ENCODE data around the gene TFAP2A. TPM values are rescaled to one million over a fixed set of nuclear protein-coding genes. Genes with fewer than 3 reads are reported as not detected.

The TFAP2A gene
- total and polyA plus RNA-seq, 2 experiments from 2014 or later = 2.5 to 7.2 TPM

GRCh38 chr6:10460096-10460495 lies 45.2 kb upstream of the TFAP2A start:
- in situ Hi-C loops (cut with MboI) = no loop called here
- Histone ChIP-seq H3K27me3 (replicated peaks; ENCODE audit: insufficient read depth) (peaks cover 5% of the 10 kb centered on the region; the same call in 1 of the 2 replicates), H3K9me2 (ENCODE audit: insufficient read depth) (no peaks in the 10 kb centered on the region), H3K4me3 (no peak overlapping the region), H3K4me2 (ENCODE audit: unreplicated experiment) (no peak overlapping the region), H3F3A (ENCODE audit: insufficient read depth) (no peaks in the 10 kb centered on the region), H4K20me1 (ENCODE audit: insufficient read depth) (no peaks in the 10 kb centered on the region), H3K27ac (no peak overlapping the region), H3K9ac (no peak overlapping the region), H3K79me2 (ENCODE audit: insufficient read depth) (no peaks in the 10 kb centered on the region), H2AFZ (no peak overlapping the region), H3K9me3 (ENCODE audit: low read depth) (no peaks in the 10 kb centered on the region), H3K4me1 (ENCODE audit: insufficient read depth) (no peaks in the 10 kb centered on the region), H3K36me3 (ENCODE audit: low read depth) (no peaks in the 10 kb centered on the region)
- TF ChIP-seq EZH2 (IDR thresholded peaks at IDR 0.05; ENCODE audit: insufficient read depth, poor library complexity, severe bottlenecking) (no peak), EZH2phosphoT487 (IDR thresholded peaks at IDR 0.05; ENCODE audit: insufficient read depth, low read depth) (no peak)
- DNase-seq = no peak
- WGBS, 2 experiments (ENCODE audit: low coverage in 1 of 2, low lambda C conversion rate in 2 of 2, missing lambda C conversion rate in 2 of 2) = 30 to 32% methylated on average over 5 of the region's 5 CpGs

GRCh38 chr6:10458287-10458686 lies 43.4 kb upstream of the TFAP2A start:
- in situ Hi-C loops (cut with MboI) = no loop called here
- Histone ChIP-seq H3K36me3 (ENCODE audit: low read depth) (no peaks in the 10 kb centered on the region), H3K79me2 (ENCODE audit: insufficient read depth) (no peaks in the 10 kb centered on the region), H3K9me2 (ENCODE audit: insufficient read depth) (no peaks in the 10 kb centered on the region), H3K4me1 (ENCODE audit: insufficient read depth) (no peaks in the 10 kb centered on the region), H3K9ac (no peak overlapping the region), H3K4me2 (ENCODE audit: unreplicated experiment) (no peak overlapping the region), H3F3A (ENCODE audit: insufficient read depth) (no peaks in the 10 kb centered on the region), H3K4me3 (no peak overlapping the region), H2AFZ (no peak overlapping the region), H3K9me3 (ENCODE audit: low read depth) (no peaks in the 10 kb centered on the region), H4K20me1 (ENCODE audit: insufficient read depth) (no peaks in the 10 kb centered on the region), H3K27ac (no peak overlapping the region), H3K27me3 (replicated peaks; ENCODE audit: insufficient read depth) (peaks cover 5% of the 10 kb centered on the region; the same call in 1 of the 2 replicates)
- DNase-seq = no peak
- TF ChIP-seq EZH2 (IDR thresholded peaks at IDR 0.05; ENCODE audit: insufficient read depth, poor library complexity, severe bottlenecking) (no peak), EZH2phosphoT487 (IDR thresholded peaks at IDR 0.05; ENCODE audit: insufficient read depth, low read depth) (no peak)
- 21 to 28% methylated on average over 1 of the region's 1 CpG for WGBS, 2 experiments (ENCODE audit: low coverage in 1 of 2, low lambda C conversion rate in 2 of 2, missing lambda C conversion rate in 2 of 2)

- peaks cover 6% of the 10 kb centered on the region; the same call in 1 of the 2 replicates for H3F3A ChIP-seq (ENCODE audit: insufficient read depth)
- no peak for DNase-seq
- H3K9me3 ChIP-seq (ENCODE audit: low read depth) = no peaks in the 10 kb centered on the region
- TF ChIP-seq EZH2phosphoT487 (IDR thresholded peaks at IDR 0.05; ENCODE audit: insufficient read depth, low read depth) (no peak), EZH2 (IDR thresholded peaks at IDR 0.05; ENCODE audit: insufficient read depth, poor library complexity, severe bottlenecking) (no peak)
- no peak overlapping the region for H3K9ac ChIP-seq
- H3K4me3 ChIP-seq = no peak overlapping the region
- no peaks in the 10 kb centered on the region for H4K20me1 ChIP-seq (ENCODE audit: insufficient read depth)
- no peaks in the 10 kb centered on the region for H3K79me2 ChIP-seq (ENCODE audit: insufficient read depth)
- H3K27me3 ChIP-seq (replicated peaks; ENCODE audit: insufficient read depth) = no peaks in the 10 kb centered on the region
- no peak overlapping the region for H2AFZ ChIP-seq
- no peak overlapping the region for H3K27ac ChIP-seq
- no peaks in the 10 kb centered on the region for H3K9me2 ChIP-seq (ENCODE audit: insufficient read depth)
- no peaks in the 10 kb centered on the region for H3K36me3 ChIP-seq (ENCODE audit: low read depth)
- H3K4me1 ChIP-seq (ENCODE audit: insufficient read depth) = peaks cover 14% of the 10 kb centered on the region
- no peak overlapping the region for H3K4me2 ChIP-seq (ENCODE audit: unreplicated experiment)
- in situ Hi-C loops (cut with MboI) = no loop called here
Measured at GRCh38 chr6:10453596-10453995, 38.7 kb upstream of the TFAP2A start.

- no peaks in the 10 kb centered on the region for H3K27me3 ChIP-seq (replicated peaks; ENCODE audit: insufficient read depth)
- DNase-seq = peak; percentile 91
- no peaks in the 10 kb centered on the region for H3K9me3 ChIP-seq (ENCODE audit: low read depth)
- H3K9me2 ChIP-seq (ENCODE audit: insufficient read depth) = no peaks in the 10 kb centered on the region
- peaks cover 6% of the 10 kb centered on the region; the same call in 1 of the 2 replicates for H3F3A ChIP-seq (ENCODE audit: insufficient read depth)
- H2AFZ ChIP-seq = peak overlapping the region; percentile 59
- no peaks in the 10 kb centered on the region for H4K20me1 ChIP-seq (ENCODE audit: insufficient read depth)
- H3K4me2 ChIP-seq (ENCODE audit: unreplicated experiment) = peak overlapping the region; percentile 67
- H3K27ac ChIP-seq = peak overlapping the region; percentile 69
- H3K4me1 ChIP-seq (ENCODE audit: insufficient read depth) = peaks cover 14% of the 10 kb centered on the region
- H3K79me2 ChIP-seq (ENCODE audit: insufficient read depth) = no peaks in the 10 kb centered on the region
- no peaks in the 10 kb centered on the region for H3K36me3 ChIP-seq (ENCODE audit: low read depth)
- in situ Hi-C loops (cut with MboI) = no loop called here
- H3K9ac ChIP-seq = 0 out of 2 replicates have a peak overlapping the region, but pooled peaks have one; percentile 30
- no peak overlapping the region for H3K4me3 ChIP-seq
- 33 to 41% methylated on average over 11 of the region's 11 CpGs for WGBS, 2 experiments (ENCODE audit: low coverage in 1 of 2, low lambda C conversion rate in 2 of 2, missing lambda C conversion rate in 2 of 2)
- TF ChIP-seq EZH2phosphoT487 (IDR thresholded peaks at IDR 0.05; ENCODE audit: insufficient read depth, low read depth) (no peak), EZH2 (IDR thresholded peaks at IDR 0.05; ENCODE audit: insufficient read depth, poor library complexity, severe bottlenecking) (no peak)
Measured at GRCh38 chr6:10451828-10452509, 37.1 kb upstream of the TFAP2A start.

All from GM23248 (cell line).